G401 (cell line): ENCODE results near the gene CLEC2B. TPM values are rescaled to one million over a fixed set of nuclear protein-coding genes. Genes with fewer than 3 reads are reported as not detected.

Experiments
- DNase-seq: peaks from one replicate; pipeline ENCODE4 v3.0.0-alpha.2; 2015; ENCODE audit warnings: low spot score
- in situ Hi-C: cut with HindIII; loops from 2 replicates; pipeline ENCODE4 v1.10.0; 2016; ENCODE audit warnings: low sequenced_read_pairs, mixed read lengths
- total RNA-seq: library from RNA; depleted of rRNA; stranded (reverse); fragments of >200 nt; shearing (Covaris generic); gene quantifications from 2 replicates; pipeline ENCODE4 v1.2.3, GENCODE V29; 2014; rRNA removed

CLEC2B gene
- total RNA-seq, 1 experiment from 2014 or later: not detected

DNA sequence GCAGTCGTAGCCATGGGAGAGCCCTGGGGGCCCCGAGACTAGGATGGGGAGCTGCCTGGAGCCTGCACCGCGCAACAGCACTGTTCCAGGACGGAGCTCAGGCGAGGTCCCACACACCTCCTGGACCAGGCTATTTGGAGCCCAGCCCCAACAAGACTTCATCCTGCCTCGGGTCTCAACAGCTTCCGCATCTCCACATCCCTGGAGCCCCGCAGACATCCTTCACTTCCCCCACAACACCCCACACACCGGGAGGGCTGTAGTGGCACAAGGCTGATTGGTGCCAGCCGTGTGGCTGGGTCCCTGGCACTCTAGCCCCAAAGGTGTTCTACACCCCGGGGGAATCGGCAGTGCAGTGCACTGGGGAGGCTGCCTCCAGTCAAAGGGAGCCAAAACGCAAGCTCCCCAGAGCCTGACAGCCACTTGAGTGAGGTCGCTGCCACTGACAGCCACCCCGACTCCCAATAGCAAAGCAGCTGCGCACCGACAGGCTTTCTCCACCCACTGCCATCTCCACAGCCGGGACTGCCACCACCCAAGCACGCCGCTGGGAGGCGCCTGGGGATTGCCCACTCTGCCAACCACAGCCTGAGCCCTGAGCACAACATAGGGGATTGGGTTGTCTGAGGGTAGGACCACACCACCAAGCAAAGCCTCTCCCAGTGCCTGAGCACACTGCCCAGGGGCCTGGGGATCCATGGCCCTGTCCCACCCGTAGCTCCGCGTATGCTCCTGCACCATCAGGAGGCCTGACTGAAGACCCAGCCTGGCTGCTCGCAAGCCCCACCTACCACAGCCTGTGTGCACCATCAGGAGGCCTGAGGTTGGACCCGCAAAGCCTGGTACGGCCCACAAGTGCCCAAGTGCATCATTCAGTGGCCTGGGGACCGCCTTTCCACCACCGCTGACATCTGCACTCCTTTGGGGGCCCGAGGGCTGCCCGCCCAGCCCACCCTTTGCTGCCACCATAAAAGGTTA lies 55.0 kb downstream of the CLEC2B start:
- DNase-seq: no peak
- in situ Hi-C loops: no loop called here

DNA sequence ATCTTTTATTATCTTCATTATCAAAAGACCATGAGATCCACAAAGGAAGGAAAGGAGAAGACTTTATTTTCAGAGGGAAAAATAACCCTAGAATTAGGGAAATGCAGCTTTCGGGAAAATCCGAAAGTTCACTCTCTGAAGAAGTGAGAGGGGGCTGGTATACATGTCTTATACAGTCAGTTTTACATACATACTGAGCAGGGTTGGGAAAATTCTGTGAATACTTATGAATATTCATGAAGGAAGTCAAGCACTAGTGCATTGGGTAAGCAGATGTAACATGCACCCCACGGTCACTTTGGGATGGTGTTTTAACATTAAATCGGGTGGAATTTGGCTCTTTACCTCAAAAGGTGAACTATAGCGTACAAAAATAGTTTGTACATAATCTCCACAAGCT lies 57.5 kb downstream of the CLEC2B start:
- in situ Hi-C loops: no loop called here

DNA sequence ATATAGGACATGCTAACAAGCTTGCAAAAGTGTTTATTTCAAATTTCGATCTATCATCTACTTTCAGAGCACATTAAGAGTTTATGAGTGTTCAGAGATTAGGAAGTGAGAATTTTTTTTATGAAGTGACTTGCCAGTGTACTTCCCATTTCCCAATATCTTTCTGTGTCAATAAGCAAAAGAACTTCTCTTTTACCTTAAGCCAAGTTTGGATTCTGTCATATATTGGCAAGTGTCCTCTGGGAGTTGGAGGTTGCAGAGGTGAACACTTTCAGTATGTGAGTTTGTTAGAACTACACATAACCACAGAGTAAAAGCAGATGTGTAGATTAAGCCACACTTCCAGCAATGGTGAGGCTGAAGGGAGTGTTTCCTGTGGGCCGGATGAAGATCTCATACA lies 58.5 kb downstream of the CLEC2B start:
- in situ Hi-C loops: no loop called here
- no peak for DNase-seq

More for the DNA sequence above, 57.5 kb downstream of the CLEC2B start:
- no peak for DNase-seq

DNA sequence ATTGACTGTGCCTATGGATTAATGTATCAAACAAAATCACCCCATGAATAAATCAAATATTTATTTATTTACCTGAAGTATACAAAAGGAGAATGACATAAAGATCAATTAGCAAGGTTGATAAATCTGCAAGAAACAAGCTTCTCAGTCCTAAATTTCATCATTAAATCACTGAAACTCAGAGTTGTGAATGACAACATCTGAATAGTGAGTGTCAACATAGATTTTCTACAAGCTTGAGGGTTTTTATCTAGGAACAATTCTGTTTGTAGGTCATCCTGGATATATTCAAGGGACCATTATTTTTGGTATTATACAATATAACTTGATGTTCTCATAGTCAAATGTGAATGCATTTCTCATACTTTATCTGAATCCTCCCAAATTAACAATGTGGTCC lies 59.3 kb downstream of the CLEC2B start:
- in situ Hi-C loops: no loop called here

DNA sequence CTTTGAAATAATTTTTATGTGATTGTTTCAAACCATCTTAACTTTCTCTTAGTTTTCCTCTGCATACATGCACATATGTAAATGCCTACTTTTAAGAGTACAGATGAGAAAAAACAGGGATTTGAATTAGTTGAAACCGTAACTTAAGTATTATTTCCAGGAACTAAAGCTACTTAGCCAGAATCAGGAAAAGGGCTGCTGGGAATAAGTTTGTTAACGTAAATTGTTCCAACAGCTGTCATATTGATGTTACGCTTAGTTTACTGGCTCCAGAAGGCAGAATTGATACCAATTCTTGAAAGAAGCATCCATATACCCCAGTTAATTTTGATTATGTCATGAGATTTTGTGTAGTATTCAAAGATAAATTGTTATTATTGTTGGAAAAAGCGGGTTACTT lies 59.8 kb downstream of the CLEC2B start:
- in situ Hi-C loops: no loop called here
- no peak for DNase-seq

More for the DNA sequence above, 59.3 kb downstream of the CLEC2B start:
- DNase-seq: no peak

DNA sequence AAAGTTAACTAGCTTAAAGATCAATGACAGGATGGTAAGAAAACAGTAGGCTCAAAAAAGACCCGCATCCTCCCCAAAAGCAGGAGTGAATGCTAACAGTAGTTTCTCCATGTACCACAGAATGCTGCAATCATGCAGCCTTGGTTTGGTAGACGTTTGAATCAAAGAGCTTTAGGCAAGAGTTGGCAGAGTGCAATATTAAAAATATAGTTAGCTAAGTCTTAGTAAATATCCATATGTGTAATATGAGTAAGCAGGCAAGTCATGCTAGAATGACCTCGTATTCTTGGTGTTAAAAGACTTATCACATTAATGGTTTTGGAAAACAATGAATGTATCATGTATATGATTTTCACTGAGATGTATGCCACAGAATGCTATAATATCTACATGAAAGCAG lies 60.6 kb downstream of the CLEC2B start:
- in situ Hi-C loops: no loop called here
- no peak for DNase-seq

DNA sequence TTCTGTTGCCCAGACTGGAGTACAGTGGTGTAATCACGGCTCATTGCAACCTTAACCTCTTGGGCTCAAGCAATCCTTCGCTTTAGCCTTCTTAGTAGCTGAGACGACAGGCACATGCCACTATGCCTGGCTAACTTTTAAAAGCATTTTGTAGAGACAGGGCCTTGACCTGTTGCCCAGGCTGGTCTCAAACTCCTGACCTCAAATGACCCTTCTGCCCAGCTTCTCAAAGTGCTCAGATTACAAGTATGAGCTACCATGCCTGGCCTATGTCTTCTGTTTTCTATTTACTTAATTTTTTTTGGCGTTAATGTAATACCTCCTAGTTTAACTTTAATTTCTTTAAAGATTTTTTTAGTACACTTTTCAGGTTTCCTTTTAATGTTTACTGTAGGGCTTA lies 62.4 kb downstream of the CLEC2B start:
- DNase-seq: no peak
- in situ Hi-C loops: no loop called here

DNA sequence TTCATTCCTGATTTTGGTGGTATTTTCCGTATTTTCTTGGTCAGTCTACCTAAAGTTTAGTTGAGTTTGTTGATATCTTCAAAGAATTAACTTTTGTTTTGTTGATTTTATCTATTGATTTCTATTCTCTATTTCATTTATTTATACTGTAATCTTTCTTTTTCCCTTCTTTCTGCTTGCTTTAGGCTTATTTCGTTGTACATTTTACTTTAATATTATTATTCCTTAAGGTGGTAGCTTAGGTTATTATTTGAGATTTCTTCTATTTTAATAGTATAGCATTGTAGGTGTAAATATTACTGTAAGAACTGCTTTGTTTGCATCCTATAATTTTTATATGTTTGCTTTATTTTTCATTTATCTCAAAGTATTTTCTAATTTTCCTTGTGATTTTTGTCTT lies 63.3 kb downstream of the CLEC2B start:
- in situ Hi-C loops: no loop called here
- no peak for DNase-seq

Other genes starting within 250 kb of the CLEC2B start
- gene CLEC2D, start 199.6 kb downstream of the CLEC2B start, total RNA-seq: 0.20 and 4.3 TPM in 2 replicates
- gene CLECL1, start 136.3 kb downstream of the CLEC2B start, total RNA-seq: not detected in 2 replicates
- gene CD69, start 108.5 kb downstream of the CLEC2B start, total RNA-seq: not detected in 2 replicates
- gene KLRF1, start 41.9 kb downstream of the CLEC2B start, total RNA-seq: not detected in 2 replicates
- not detected in 2 replicates for gene KLRF2, start 12.1 kb upstream of the CLEC2B start, total RNA-seq
- gene CLEC2A, start 63.0 kb upstream of the CLEC2B start, total RNA-seq: not detected in 2 replicates
- not detected in 2 replicates for gene CLEC12A, start 102.1 kb upstream of the CLEC2B start, total RNA-seq
- not detected in 2 replicates for gene CLEC1B, start 129.8 kb upstream of the CLEC2B start, total RNA-seq
- not detected in 2 replicates for gene CLEC12B, start 141.3 kb upstream of the CLEC2B start, total RNA-seq
- not detected in 2 replicates for gene CLEC9A, start 161.3 kb upstream of the CLEC2B start, total RNA-seq
- gene CLEC1A, start 229.6 kb upstream of the CLEC2B start, total RNA-seq: not detected in 2 replicates